GM12873 (cell line): Measurements from ENCODE around the gene ZFAND3.

ENCODE experiments used
- CTCF ChIP-seq: IDR thresholded peaks from 2 replicates; pipeline ENCODE4 v1.5.1; 2012; ENCODE audit warnings: low read depth, mild to moderate bottlenecking, moderate library complexity, low read length, control low read depth; ENCODE audit not compliant: insufficient read depth; ENCODE audit errors: missing control alignments

ZFAND3 gene

DNA sequence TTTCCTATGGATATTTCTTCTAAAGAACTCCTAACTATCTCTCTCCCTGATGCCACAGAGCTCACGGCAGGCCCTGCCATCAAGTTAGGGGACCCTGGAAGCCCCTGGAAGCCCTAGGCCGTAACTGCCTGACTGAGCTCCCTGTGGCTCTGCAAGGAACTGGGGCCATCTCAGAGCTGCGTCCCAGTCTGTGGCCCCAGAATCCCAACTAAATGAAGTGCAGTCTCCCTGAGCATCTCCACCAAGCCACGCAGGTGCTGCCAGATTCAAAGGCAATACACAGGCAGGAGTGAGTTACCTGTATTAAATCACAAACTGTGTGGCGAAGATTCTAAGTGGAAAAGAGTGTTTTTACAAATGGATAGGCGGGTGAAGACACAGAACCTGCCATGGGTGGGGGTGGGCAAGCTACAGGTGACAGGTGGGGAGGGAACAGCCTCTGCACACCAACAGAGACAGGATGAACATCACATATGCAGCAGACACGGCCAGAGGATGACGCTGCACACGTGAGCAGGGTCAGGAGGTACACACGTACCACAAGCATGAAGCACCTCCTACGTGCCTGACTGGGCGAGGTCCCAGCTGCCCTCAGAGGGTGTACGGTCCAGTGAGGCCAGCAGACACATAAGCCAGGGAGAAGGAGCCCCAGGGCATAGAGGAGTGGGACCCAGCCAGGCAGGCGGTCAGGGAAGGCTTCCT is 358.5 kb downstream of the ZFAND3 start:
- TF ChIP-seq CTCF, result no peak

GRCh38 chr6:38178584-38178886 is 359.0 kb downstream of the ZFAND3 start:
- TF ChIP-seq CTCF, result no peak

- no peak for TF ChIP-seq CTCF
These were observed 359.8 kb downstream of the ZFAND3 start for GRCh38 chr6:38179300-38179699.

GRCh38 chr6:38179794-38180430 is 360.4 kb downstream of the ZFAND3 start:
- TF ChIP-seq CTCF, result no peak

DNA sequence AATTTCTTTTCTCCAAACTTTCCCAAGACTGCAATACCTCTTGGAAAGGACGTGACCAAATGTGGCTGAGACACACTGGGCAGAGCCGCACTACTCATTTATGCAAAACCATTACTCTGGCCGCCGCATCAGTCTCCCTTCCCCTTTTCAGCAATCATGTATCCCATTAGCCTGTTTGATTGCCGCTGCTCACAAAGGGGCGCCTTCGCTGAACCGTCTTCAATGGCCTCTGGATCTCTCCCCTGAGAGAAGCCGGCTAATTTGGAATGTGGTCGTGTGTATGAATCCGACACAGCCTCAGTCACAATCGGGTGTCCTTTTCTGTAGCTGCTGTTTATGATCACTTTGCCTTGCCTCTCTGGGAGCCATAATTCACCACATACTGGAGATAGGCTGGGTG is 361.1 kb downstream of the ZFAND3 start:
- no peak for TF ChIP-seq CTCF

DNA sequence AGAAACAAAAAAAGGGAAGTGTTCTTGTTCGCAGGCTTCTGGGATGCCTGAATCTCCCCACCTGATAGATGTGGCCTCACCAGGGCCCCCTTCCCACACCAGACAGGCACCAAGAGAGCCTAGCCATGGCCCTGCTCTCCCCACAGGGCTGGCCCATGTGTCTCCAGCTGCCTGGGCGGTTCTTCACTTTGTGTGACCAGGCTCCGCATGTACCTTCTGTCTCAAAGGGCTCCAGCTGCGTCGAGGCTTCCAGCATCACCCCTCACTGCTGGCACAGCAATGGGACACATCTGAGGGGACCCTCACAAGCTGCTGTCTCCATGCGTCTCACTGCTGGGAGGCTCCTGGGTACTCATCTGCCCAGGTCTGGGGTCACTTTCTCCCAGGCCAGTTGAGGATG is 362.9 kb downstream of the ZFAND3 start:
- no peak for TF ChIP-seq CTCF

DNA sequence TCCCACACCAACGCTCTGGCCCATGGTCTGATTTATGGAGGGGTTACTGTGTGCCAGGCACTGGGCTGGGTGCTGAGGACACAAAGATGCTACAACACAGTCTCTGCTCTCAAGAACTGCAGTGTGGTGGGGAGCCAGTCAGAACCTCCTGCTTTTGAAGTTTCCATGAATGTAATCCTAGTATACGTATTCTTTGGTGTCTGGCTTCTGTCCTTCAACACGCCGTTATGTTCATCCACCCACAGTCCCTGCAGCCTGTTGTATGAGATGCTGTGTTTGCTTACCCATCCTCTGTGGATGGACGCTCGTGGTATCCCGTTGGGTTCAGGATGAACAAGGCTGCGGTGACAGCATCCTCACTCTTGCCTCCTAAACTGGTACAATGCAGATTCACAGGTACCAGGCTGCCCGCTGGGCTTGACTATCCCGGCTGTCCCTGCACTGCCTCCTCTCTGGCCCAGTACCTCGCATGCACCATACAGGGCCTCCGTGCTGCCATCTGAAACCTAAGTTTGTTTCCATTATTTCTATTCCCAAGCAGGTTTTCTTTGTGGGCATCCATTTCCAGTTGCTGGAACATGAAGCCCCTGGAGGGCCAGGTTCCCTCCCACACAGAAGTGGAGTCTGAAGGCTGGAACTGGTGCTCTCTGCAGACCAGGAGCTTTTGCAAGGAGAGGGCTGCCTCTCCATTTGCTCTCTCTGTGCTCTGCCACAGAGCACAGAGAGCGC is 364.5 kb downstream of the ZFAND3 start:
- no peak for TF ChIP-seq CTCF
